G401 (cell line): ENCODE results near the gene PAQR7. TPM values are rescaled to one million over a fixed set of nuclear protein-coding genes. Genes with fewer than 3 reads are reported as not detected.

ENCODE experiments used
- total RNA-seq: library from RNA; depleted of rRNA; stranded (reverse); fragments of >200 nt; shearing (Covaris generic); gene quantifications from 2 replicates; pipeline ENCODE4 v1.2.3, GENCODE V29; 2014; rRNA removed

The PAQR7 gene
- total RNA-seq, 1 experiment from 2014 or later = 18.3 TPM

Other genes with a start within 250 kb of the PAQR7 start
- 22.8 and 31.9 TPM in 2 replicates for gene SELENON, start 75.5 kb downstream of the PAQR7 start, total RNA-seq
- 21.0 and 32.6 TPM in 2 replicates for gene MTFR1L, start 55.8 kb downstream of the PAQR7 start, total RNA-seq
- gene AUNIP, start 16.3 kb downstream of the PAQR7 start, total RNA-seq = 28.9 and 29.4 TPM in 2 replicates
- 130 and 147 TPM in 2 replicates for gene STMN1, start 30.7 kb upstream of the PAQR7 start, total RNA-seq
- 6.5 and 9.2 TPM in 2 replicates for gene PAFAH2, start 122.4 kb upstream of the PAQR7 start, total RNA-seq
- 88.2 and 101 TPM in 2 replicates for gene EXTL1, start 146.1 kb upstream of the PAQR7 start, total RNA-seq
- gene SLC30A2, start 170.4 kb upstream of the PAQR7 start, total RNA-seq = 0.88 TPM in 1 of 2 replicates, not detected in the other
- not detected in 2 replicates for gene TRIM63, start 191.9 kb upstream of the PAQR7 start, total RNA-seq
- 5.4 and 7.1 TPM in 2 replicates for gene PDIK1L, start 236.1 kb upstream of the PAQR7 start, total RNA-seq